ENCODE measurements around the gene SYNM. TPM values are rescaled to one million over a fixed set of nuclear protein-coding genes. Genes with fewer than 3 reads are reported as not detected.

SYNM gene
- total RNA-seq, 1 donor from 2014 or later: 1.7 TPM

GRCh38 chr15:99076109-99076508 lies 28.8 kb upstream of the SYNM start:
- no peak for DNase-seq (ENCODE audit: low spot score)
- Mint-ChIP-seq H3K9me3 (ENCODE audit: unreplicated experiment) (no peaks in the 10 kb centered on the region), H3K27me3 (ENCODE audit: unreplicated experiment) (no peaks in the 10 kb centered on the region), H3K4me1 (ENCODE audit: unreplicated experiment) (no peaks in the 10 kb centered on the region), H3K36me3 (ENCODE audit: low read depth, unreplicated experiment) (no peaks in the 10 kb centered on the region), H3K27ac (ENCODE audit: unreplicated experiment) (no peak overlapping the region), H3K4me3 (ENCODE audit: unreplicated experiment) (no peak overlapping the region)
- no peak for TF ChIP-seq CTCF (IDR thresholded peaks at IDR 0.05; ENCODE audit: unreplicated experiment)

GRCh38 chr15:99076555-99077308 lies 28.1 kb upstream of the SYNM start:
- H3K4me1 Mint-ChIP-seq (ENCODE audit: unreplicated experiment): no peaks in the 10 kb centered on the region
- peak overlapping the region; percentile 16 for H3K27ac Mint-ChIP-seq (ENCODE audit: unreplicated experiment)
- H3K36me3 Mint-ChIP-seq (ENCODE audit: low read depth, unreplicated experiment): no peaks in the 10 kb centered on the region
- TF ChIP-seq CTCF (IDR thresholded peaks at IDR 0.05; ENCODE audit: unreplicated experiment): peak; percentile 98
- DNase-seq (ENCODE audit: low spot score): peak; percentile 60
- H3K9me3 Mint-ChIP-seq (ENCODE audit: unreplicated experiment): no peaks in the 10 kb centered on the region
- H3K4me3 Mint-ChIP-seq (ENCODE audit: unreplicated experiment): no peak overlapping the region
- no peaks in the 10 kb centered on the region for H3K27me3 Mint-ChIP-seq (ENCODE audit: unreplicated experiment)

- DNase-seq (ENCODE audit: low spot score): no peak
- TF ChIP-seq CTCF (IDR thresholded peaks at IDR 0.05; ENCODE audit: unreplicated experiment): no peak
- no peaks in the 10 kb centered on the region for H3K4me1 Mint-ChIP-seq (ENCODE audit: unreplicated experiment)
- no peak overlapping the region for H3K4me3 Mint-ChIP-seq (ENCODE audit: unreplicated experiment)
- no peaks in the 10 kb centered on the region for H3K9me3 Mint-ChIP-seq (ENCODE audit: unreplicated experiment)
- H3K27ac Mint-ChIP-seq (ENCODE audit: unreplicated experiment): no peak overlapping the region
- H3K27me3 Mint-ChIP-seq (ENCODE audit: unreplicated experiment): peaks cover 5% of the 10 kb centered on the region
- H3K36me3 Mint-ChIP-seq (ENCODE audit: low read depth, unreplicated experiment): no peaks in the 10 kb centered on the region
Observed at GRCh38 chr15:99082798-99083197, 22.1 kb upstream of the SYNM start.

- no peak for TF ChIP-seq CTCF (IDR thresholded peaks at IDR 0.05; ENCODE audit: unreplicated experiment)
- Mint-ChIP-seq H3K27me3 (ENCODE audit: unreplicated experiment) (peaks cover 5% of the 10 kb centered on the region), H3K4me1 (ENCODE audit: unreplicated experiment) (no peaks in the 10 kb centered on the region), H3K27ac (ENCODE audit: unreplicated experiment) (no peak overlapping the region), H3K9me3 (ENCODE audit: unreplicated experiment) (no peaks in the 10 kb centered on the region), H3K4me3 (ENCODE audit: unreplicated experiment) (no peak overlapping the region), H3K36me3 (ENCODE audit: low read depth, unreplicated experiment) (no peaks in the 10 kb centered on the region)
- DNase-seq (ENCODE audit: low spot score): no peak
Observed at GRCh38 chr15:99084965-99085364, 19.9 kb upstream of the SYNM start.
